VCaP (cell line): ENCODE results near the gene ARHGAP1.
"Not testable (repeated sequence)": the region's sequence is repeated elsewhere in the genome, so short reads cannot be mapped to it uniquely, and the experiment has no call there.

Experiments used
- H3K27ac ChIP-seq: fragments of 450-650 bp; 2 replicates; pipeline ENCODE4 v1.5.1; 2017
- TF ChIP-seq, protein P1 (sequence below): fragments of 450-650 bp; conservative IDR thresholded peaks from 2 replicates; pipeline ENCODE4 v1.5.1; 2017; ENCODE audit warnings: mild to moderate bottlenecking, moderate library complexity

Gene ARHGAP1

DNA sequence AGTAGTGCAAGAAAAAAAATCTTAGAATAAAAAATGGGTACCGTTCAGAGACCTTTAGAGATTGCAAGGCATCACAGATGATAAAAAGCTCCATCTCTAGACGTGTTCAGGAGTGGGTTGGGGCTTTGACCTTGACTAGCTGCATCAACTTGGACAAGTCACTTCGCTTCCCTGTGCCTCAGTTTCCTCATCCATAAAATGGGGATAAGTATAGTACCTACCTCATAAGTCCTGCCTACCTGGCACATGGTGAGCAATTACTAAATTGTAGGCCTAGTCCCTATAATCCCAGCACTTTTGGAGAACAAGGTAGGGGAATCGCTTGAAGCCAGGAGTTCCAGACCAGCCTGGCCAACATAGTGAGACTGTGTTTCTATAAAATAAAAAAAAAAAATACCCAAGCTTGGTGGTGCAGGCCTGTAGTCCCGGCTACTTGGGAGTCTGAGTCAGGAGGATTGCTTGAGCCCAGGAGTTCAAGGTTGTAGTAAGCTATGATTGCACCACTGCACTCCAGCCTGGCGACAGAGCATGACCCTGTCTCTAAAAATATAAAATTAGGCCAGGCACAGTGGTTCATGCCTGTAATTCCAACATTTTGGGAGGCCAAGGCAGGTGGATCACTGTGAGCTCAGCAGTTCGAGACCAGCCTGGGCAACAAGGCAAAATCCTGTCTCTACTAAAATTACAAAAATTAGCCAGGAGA lies 12.6 kb upstream of the ARHGAP1 start:
- no peak overlapping the region for H3K27ac ChIP-seq

GRCh38 chr11:46711303-46711702 lies 10.9 kb upstream of the ARHGAP1 start:
- H3K27ac ChIP-seq: no peak overlapping the region
- TF ChIP-seq, protein P1, sequence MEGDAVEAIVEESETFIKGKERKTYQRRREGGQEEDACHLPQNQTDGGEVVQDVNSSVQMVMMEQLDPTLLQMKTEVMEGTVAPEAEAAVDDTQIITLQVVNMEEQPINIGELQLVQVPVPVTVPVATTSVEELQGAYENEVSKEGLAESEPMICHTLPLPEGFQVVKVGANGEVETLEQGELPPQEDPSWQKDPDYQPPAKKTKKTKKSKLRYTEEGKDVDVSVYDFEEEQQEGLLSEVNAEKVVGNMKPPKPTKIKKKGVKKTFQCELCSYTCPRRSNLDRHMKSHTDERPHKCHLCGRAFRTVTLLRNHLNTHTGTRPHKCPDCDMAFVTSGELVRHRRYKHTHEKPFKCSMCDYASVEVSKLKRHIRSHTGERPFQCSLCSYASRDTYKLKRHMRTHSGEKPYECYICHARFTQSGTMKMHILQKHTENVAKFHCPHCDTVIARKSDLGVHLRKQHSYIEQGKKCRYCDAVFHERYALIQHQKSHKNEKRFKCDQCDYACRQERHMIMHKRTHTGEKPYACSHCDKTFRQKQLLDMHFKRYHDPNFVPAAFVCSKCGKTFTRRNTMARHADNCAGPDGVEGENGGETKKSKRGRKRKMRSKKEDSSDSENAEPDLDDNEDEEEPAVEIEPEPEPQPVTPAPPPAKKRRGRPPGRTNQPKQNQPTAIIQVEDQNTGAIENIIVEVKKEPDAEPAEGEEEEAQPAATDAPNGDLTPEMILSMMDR: no peak

More for the DNA sequence above, 12.6 kb upstream of the ARHGAP1 start:
- TF ChIP-seq, protein P1: no peak

- no peak overlapping the region for H3K27ac ChIP-seq
- TF ChIP-seq, protein P1: no peak
Observed at GRCh38 chr11:46710821-46711269, 10.4 kb upstream of the ARHGAP1 start.

DNA sequence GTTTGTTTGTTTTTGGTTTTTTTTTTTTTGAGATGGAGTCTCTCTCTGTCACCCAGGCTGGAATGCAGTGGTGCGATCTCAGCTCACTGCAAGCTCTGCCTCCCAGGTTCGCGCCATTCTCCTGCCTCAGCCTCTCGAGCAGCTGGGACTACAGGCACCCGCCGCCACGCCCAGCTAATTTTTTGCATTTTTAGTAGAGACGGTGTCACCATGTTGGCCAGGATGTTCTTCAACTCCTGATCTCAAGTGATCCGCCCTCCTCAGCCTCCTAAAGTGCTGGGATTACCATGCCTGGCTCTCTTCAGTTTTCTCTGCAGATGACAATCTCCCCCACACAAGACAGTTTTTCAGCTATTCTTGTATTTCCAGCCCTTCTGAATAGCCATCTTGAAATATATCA lies 8.9 kb upstream of the ARHGAP1 start:
- H3K27ac ChIP-seq: not testable (repeated sequence)

DNA sequence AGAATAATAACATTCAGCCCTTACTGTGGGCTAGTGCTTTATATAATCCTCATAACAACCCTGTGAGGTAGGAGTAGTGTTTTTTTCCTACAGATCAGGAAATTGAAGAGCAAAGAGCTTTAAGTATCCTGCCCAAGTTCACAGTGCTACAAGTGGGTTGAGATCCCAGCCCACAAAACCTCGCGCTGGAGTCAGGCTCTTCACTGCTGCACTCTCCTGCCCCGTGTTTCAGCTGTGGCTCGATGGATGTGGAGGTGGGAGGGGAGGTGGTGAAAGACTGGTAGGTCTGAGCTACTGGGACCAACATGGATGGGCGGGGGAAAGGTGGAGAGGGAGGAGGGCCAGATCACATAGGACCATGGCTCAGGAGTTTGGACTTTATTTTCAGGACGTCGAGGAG lies 6.5 kb upstream of the ARHGAP1 start:
- H3K27ac ChIP-seq: no peak overlapping the region
- TF ChIP-seq, protein P1: no peak

GRCh38 chr11:46705070-46705688 lies 4.8 kb upstream of the ARHGAP1 start:
- no peak overlapping the region for H3K27ac ChIP-seq
- TF ChIP-seq, protein P1: no peak

- H3K27ac ChIP-seq: peak overlapping the region; percentile 90
Observed at GRCh38 chr11:46701078-46701654, 747 bp upstream of the ARHGAP1 start.

More at GRCh38 chr11:46701078-46701654, 747 bp upstream of the ARHGAP1 start:
- TF ChIP-seq, protein P1: no peak
